Right cardiac atrium (tissue), 5 donors: ENCODE data around the gene PAPLN. TPM values are rescaled to one million over a fixed set of nuclear protein-coding genes. Genes with fewer than 3 reads are reported as not detected.

Experiments
- ATAC-seq, 2 donors: fragments of 200-7000 bp; cut with Tn5 transposase; one replicate each; pipeline versions ENCODE4 v1.8.0 to v1.9.1; 2020; ENCODE audit warnings: moderate library complexity in 2 of 2, mild to moderate bottlenecking in 1 of 2
- DNase-seq, 3 donors: peaks; one replicate each; pipeline ENCODE4 v3.0.0-alpha.2; 2020
- H3K27ac ChIP-seq: one replicate; pipeline ENCODE4 v1.5.1; 2013; ENCODE audit warnings: mild to moderate bottlenecking, low read length, control low read depth, moderate library complexity
- H3K27me3 ChIP-seq: one replicate; pipeline ENCODE4 v1.6.1; 2013; ENCODE audit not compliant: control insufficient read depth, insufficient read depth
- H3K4me1 ChIP-seq: one replicate; pipeline ENCODE4 v1.6.1; 2013; ENCODE audit warnings: low read length; ENCODE audit not compliant: control insufficient read depth, insufficient read depth
- H3K4me3 ChIP-seq: one replicate; pipeline ENCODE4 v1.5.1; 2013; ENCODE audit warnings: low read length, control low read depth
- H3K9me3 ChIP-seq: one replicate; pipeline ENCODE4 v1.6.1; 2013; ENCODE audit warnings: low read length; ENCODE audit not compliant: control insufficient read depth
- WGBS: extraction: QIAGEN DNeasy Blood & Tissue Kit; methylation state at CpG from one replicate; pipeline ENCODE4 v1.1.7; 2013; 5-methylcytosine and 5-hydroxymethylcytosine counted together
- intact Hi-C, 4 donors: fragments of 100-400 bp; cut with DNase I; formaldehyde crosslinking; loops; one replicate each; pipeline versions ENCODE4 v1.11.0 to v1.14.0; 2022 to 2023
- polyA plus RNA-seq: library from polyadenylated mRNA; stranded (reverse); fragments of 200-250 nt; gene quantifications from one replicate; pipeline ENCODE4 v1.2.3, GENCODE V29; 2013
- total RNA-seq, 4 donors: library from RNA; stranded (reverse); fragmentation: NEBNext Ultra II Directional; extraction: Animal tissue kit (Norgen Biotek cat#: 25700); gene quantifications; one replicate each; pipeline ENCODE4 v1.2.1, GENCODE V29; 2021
- donor health status: healthy with polysubstance abuse.
- donor health status: DM: no; HTN: yes; CAD: no.
- donor health status: DM: no; HTN: no; CAD: no.
- donor health status: DM: no; HTN: yes; CAD: no; lungs with severe emphysema.
- donor health status: DM: yes; HTN: yes; CAD: no.

Gene PAPLN
- total and polyA plus RNA-seq, 5 donors, result 2.9 to 13.5 (median 6.1) TPM

- intact Hi-C loops, result no loop called here
- Histone ChIP-seq H3K27me3 (no peaks in the 10 kb centered on the region), H3K4me1 (no peaks in the 10 kb centered on the region), H3K9me3 (no peaks in the 10 kb centered on the region), H3K4me3 (no peak overlapping the region), H3K27ac (no peak overlapping the region)
- 88% methylated on average over 28 of the region's 28 CpGs for WGBS
- ATAC-seq (no peak), DNase-seq (no peak)
Measured at GRCh38 chr14:73254247-73255004, 17.1 kb downstream of the PAPLN start.

GRCh38 chr14:73255005-73255400 lies 17.7 kb downstream of the PAPLN start:
- no peak for DNase-seq
- intact Hi-C loops, result no loop called here
- 90% methylated on average over 6 of the region's 6 CpGs for WGBS
- H3K27me3 ChIP-seq, result no peaks in the 10 kb centered on the region
- H3K9me3 ChIP-seq, result no peaks in the 10 kb centered on the region
- H3K4me3 ChIP-seq, result no peak overlapping the region
- H3K27ac ChIP-seq, result no peak overlapping the region
- ATAC-seq, result no peak
- H3K4me1 ChIP-seq, result no peaks in the 10 kb centered on the region

DNA sequence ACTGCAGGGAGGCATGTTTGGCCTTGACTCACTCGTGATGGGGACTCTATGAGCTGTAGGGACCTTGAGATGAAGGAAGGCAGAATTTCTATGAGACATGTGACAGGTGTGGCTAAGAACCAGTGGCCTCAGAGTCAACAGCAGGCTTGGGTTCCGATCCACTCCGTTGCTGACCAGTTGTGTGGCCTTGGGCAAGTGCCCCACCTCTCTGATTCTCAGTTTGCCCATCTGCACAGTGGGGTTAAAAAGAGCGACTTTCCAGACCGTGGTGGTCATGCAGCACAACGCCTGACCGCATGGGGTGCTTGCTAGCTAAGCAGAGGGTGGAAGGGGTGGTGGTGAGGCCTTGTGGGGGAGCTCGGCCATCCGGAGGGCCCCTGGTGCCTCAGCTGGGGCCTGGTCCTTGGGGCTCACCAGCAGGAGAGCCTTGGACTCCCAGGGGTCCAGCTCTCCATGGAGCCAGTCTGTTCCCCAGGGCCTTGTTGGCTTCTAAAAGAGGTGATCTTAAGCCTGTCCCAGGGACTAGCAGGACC lies 18.5 kb downstream of the PAPLN start:
- intact Hi-C loops, result no loop called here
- Histone ChIP-seq H3K27me3 (no peaks in the 10 kb centered on the region), H3K4me1 (no peaks in the 10 kb centered on the region), H3K9me3 (no peaks in the 10 kb centered on the region), H3K4me3 (no peak overlapping the region), H3K27ac (no peak overlapping the region)
- 89% methylated on average over 9 of the region's 9 CpGs for WGBS
- ATAC-seq (no peak), DNase-seq (no peak)

DNA sequence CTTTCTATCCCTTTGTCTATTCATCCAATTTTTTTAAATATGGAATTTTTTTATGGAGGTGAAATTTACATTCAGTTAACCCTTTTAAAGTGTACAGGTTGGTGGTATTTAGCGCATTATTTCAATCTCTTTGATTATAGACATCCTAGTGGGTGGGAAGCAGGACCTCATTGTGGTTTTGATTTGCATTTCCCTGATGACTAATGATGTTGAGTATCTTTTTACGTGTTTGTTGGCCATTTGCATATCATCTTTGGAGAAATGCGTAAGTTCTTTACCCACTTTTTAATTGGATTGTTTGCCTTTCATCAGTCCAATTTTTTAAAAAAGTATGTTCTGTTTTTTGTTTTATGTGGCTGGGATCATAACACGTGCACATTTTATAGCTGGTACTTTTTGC lies 20.8 kb downstream of the PAPLN start:
- DNase-seq (no peak), ATAC-seq (no peak)
- Histone ChIP-seq H3K9me3 (no peaks in the 10 kb centered on the region), H3K27me3 (no peaks in the 10 kb centered on the region), H3K4me3 (no peak overlapping the region), H3K4me1 (no peaks in the 10 kb centered on the region), H3K27ac (no peak overlapping the region)
- WGBS, result 89% methylated on average over 4 of the region's 4 CpGs
- intact Hi-C loops, result no loop called here

- intact Hi-C loops, result no loop called here
- no peak for DNase-seq
- no peak for ATAC-seq
- Histone ChIP-seq H3K27me3 (no peaks in the 10 kb centered on the region), H3K27ac (no peak overlapping the region), H3K9me3 (no peaks in the 10 kb centered on the region), H3K4me1 (no peaks in the 10 kb centered on the region), H3K4me3 (no peak overlapping the region)
- 85% methylated on average over 20 of the region's 20 CpGs for WGBS
Measured at GRCh38 chr14:73258845-73259611, 21.7 kb downstream of the PAPLN start.

GRCh38 chr14:73259837-73260236 lies 22.5 kb downstream of the PAPLN start:
- Histone ChIP-seq H3K27me3 (no peaks in the 10 kb centered on the region), H3K4me1 (no peaks in the 10 kb centered on the region), H3K4me3 (no peak overlapping the region), H3K9me3 (no peaks in the 10 kb centered on the region), H3K27ac (no peak overlapping the region)
- ATAC-seq, result no peak
- intact Hi-C loops, result no loop called here
- DNase-seq, result no peak
- 84% methylated on average over 9 of the region's 9 CpGs for WGBS

DNA sequence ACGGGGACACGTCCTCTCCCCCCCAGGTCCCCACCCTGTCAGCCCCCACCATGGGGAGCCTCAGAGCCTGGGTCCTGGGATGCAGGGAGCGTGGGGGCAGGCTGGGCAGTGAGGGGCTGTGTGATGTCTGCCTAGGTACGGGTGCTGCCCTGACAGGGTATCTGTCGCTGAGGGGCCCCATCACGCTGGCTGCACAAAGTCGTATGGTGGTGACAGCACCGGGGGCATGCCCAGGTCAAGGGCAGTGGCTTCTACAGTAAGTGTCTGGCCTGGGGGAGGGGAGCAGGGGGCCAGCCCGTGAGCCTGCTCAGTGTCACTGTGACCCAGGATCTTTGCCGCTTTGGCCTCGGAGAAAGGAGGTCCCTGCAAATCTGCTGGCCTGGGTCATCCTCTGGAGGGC lies 23.3 kb downstream of the PAPLN start:
- ATAC-seq (no peak), DNase-seq (no peak)
- Histone ChIP-seq H3K4me3 (no peak overlapping the region), H3K9me3 (no peaks in the 10 kb centered on the region), H3K27ac (no peak overlapping the region), H3K27me3 (no peaks in the 10 kb centered on the region), H3K4me1 (no peaks in the 10 kb centered on the region)
- WGBS, result 75% methylated on average over 11 of the region's 11 CpGs
- intact Hi-C loops, result no loop called here

- WGBS, result 76% methylated on average over 6 of the region's 6 CpGs
- Histone ChIP-seq H3K4me1 (no peaks in the 10 kb centered on the region), H3K27ac (no peak overlapping the region), H3K27me3 (no peaks in the 10 kb centered on the region), H3K4me3 (no peak overlapping the region), H3K9me3 (no peaks in the 10 kb centered on the region)
- DNase-seq (no peak), ATAC-seq (no peak)
- intact Hi-C loops, result no loop called here
Measured at GRCh38 chr14:73261075-73261474, 23.8 kb downstream of the PAPLN start.

GRCh38 chr14:73261520-73262426 lies 24.5 kb downstream of the PAPLN start:
- DNase-seq (no peak), ATAC-seq (no peak)
- Histone ChIP-seq H3K27ac (no peak overlapping the region), H3K9me3 (no peaks in the 10 kb centered on the region), H3K4me1 (no peaks in the 10 kb centered on the region), H3K27me3 (no peaks in the 10 kb centered on the region), H3K4me3 (no peak overlapping the region)
- WGBS, result 90% methylated on average over 15 of the region's 15 CpGs
- intact Hi-C loops, result no loop called here

DNA sequence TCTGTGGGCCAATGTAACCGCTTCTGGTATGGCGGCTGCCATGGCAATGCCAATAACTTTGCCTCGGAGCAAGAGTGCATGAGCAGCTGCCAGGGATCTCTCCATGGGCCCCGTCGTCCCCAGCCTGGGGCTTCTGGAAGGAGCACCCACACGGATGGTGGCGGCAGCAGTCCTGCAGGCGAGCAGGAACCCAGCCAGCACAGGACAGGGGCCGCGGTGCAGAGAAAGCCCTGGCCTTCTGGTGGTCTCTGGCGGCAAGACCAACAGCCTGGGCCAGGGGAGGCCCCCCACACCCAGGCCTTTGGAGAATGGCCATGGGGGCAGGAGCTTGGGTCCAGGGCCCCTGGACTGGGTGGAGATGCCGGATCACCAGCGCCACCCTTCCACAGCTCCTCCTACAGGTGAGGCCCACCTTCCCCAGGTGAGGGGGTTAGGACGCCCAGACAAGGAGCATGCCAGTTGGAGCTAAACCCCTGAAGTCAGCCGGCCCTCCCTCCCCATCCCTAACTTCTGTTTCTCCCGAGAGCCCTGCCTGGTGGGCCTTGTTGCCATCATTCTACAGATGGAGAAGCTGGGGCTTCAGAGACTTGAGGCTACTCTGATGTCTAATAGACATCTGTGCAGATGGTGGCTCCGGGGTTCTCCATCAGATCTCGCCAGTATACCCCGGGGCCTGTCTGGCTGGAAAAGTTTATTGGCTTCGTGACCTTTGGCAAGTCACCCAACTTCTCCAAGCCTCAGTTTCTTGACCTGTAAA lies 25.3 kb downstream of the PAPLN start:
- H3K27ac ChIP-seq, result no peak overlapping the region
- WGBS, result 93% methylated on average over 20 of the region's 20 CpGs
- intact Hi-C loops, result no loop called here

More for the DNA sequence above, 25.3 kb downstream of the PAPLN start:
- Histone ChIP-seq H3K4me3 (no peak overlapping the region), H3K9me3 (no peaks in the 10 kb centered on the region), H3K4me1 (no peaks in the 10 kb centered on the region), H3K27me3 (no peaks in the 10 kb centered on the region)
- no peak for ATAC-seq
- no peak for DNase-seq
